Neural cell (in vitro differentiated cells): ENCODE data around the gene DGCR6. TPM values are rescaled to one million over a fixed set of nuclear protein-coding genes. Genes with fewer than 3 reads are reported as not detected.
"Not testable (repeated sequence)": the region's sequence is repeated elsewhere in the genome, so short reads cannot be mapped to it uniquely, and the experiment has no call there.

Experiments used
- H2AFZ ChIP-seq: fragments of 200-600, 300-800 bp; sonication (generic), shearing (Covaris generic); 2 replicates; pipeline ENCODE4 v1.6.0; 2014; ENCODE audit warnings: low read depth, mild to moderate bottlenecking, antibody characterized with exemption, low read length, moderate library complexity
- H3F3A ChIP-seq: fragments of 200-600 bp; shearing (Covaris generic); 2 replicates; pipeline ENCODE4 v1.6.1; 2016; ENCODE audit warnings: mild to moderate bottlenecking, moderate library complexity, mixed read lengths, antibody characterized with exemption, low read length; ENCODE audit not compliant: insufficient read depth, poor library complexity, severe bottlenecking
- H3K27ac ChIP-seq: fragments of 200-600, 300-800 bp; sonication (generic), shearing (Covaris generic); 2 replicates; pipeline ENCODE4 v1.5.1; 2014; ENCODE audit warnings: mild to moderate bottlenecking, low read length, moderate library complexity
- H3K27me3 ChIP-seq: fragments of 300-800, 200-600 bp; sonication (generic), shearing (Covaris generic); 2 replicates; pipeline ENCODE4 v1.6.0; 2014; ENCODE audit warnings: mild to moderate bottlenecking, low read depth, low read length, moderate library complexity; ENCODE audit not compliant: insufficient read depth
- H3K36me3 ChIP-seq: fragments of 300-800, 200-600 bp; sonication (generic), shearing (Covaris generic); 2 replicates; pipeline ENCODE4 v1.5.1; 2014; ENCODE audit warnings: mild to moderate bottlenecking, antibody characterized with exemption, low read length, moderate library complexity; ENCODE audit not compliant: insufficient read depth
- H3K4me2 ChIP-seq: fragments of 300-800, 200-600 bp; sonication (generic), shearing (Covaris generic); 2 replicates; pipeline ENCODE4 v1.6.0; 2014; ENCODE audit warnings: mild to moderate bottlenecking, low read length
- H3K4me3 ChIP-seq: fragments of 300-800, 200-600 bp; sonication (generic), shearing (Covaris generic); 2 replicates; pipeline ENCODE4 v1.5.1; 2014; ENCODE audit warnings: mild to moderate bottlenecking, low read length, moderate library complexity
- H3K79me2 ChIP-seq: fragments of 200-600 bp; shearing (Covaris generic); replicated peaks from 2 replicates; pipeline ENCODE4 v1.6.0; 2014; ENCODE audit warnings: mild to moderate bottlenecking, low read length, moderate library complexity; ENCODE audit not compliant: insufficient read depth
- H3K9ac ChIP-seq: fragments of 300-800, 200-600 bp; sonication (generic), shearing (Covaris generic); 2 replicates; pipeline ENCODE4 v1.6.1; 2016; ENCODE audit warnings: mild to moderate bottlenecking, low read length, mixed read lengths
- H3K9me2 ChIP-seq: fragments of 200-600 bp; shearing (Covaris generic); 2 replicates; pipeline ENCODE4 v1.6.1; 2016; ENCODE audit warnings: mild to moderate bottlenecking, low read length, mixed read lengths; ENCODE audit not compliant: insufficient read depth
- H3K9me3 ChIP-seq: fragments of 200-600, 300-800 bp; sonication (generic), shearing (Covaris generic); 2 replicates; pipeline ENCODE4 v1.6.1; 2016; ENCODE audit warnings: mild to moderate bottlenecking, mixed run types, low read length, moderate library complexity, mixed read lengths
- H4K20me1 ChIP-seq: fragments of 200-600 bp; shearing (Covaris generic); 2 replicates; pipeline ENCODE4 v1.6.1; 2016; ENCODE audit warnings: mild to moderate bottlenecking, mixed run types; ENCODE audit not compliant: insufficient read depth
- EP300 ChIP-seq: fragments of 450-650 bp; conservative IDR thresholded peaks from 2 replicates; pipeline ENCODE4 v1.6.1; 2014; ENCODE audit warnings: antibody characterized with exemption, mild to moderate bottlenecking, moderate library complexity; ENCODE audit not compliant: poor library complexity, severe bottlenecking
- EZH2 ChIP-seq: fragments of 200-600, 300-800 bp; shearing (Covaris generic), sonication (generic); IDR thresholded peaks from 2 replicates; pipeline ENCODE4 v1.6.1; 2014; ENCODE audit warnings: antibody characterized with exemption, low read length, borderline replicate concordance, mild to moderate bottlenecking; ENCODE audit not compliant: insufficient read depth, poor library complexity, severe bottlenecking
- MXI1 ChIP-seq: fragments of 450-650 bp; conservative IDR thresholded peaks from 2 replicates; pipeline ENCODE4 v1.6.1; 2014; ENCODE audit warnings: antibody characterized with exemption, mild to moderate bottlenecking; ENCODE audit not compliant: poor library complexity, severe bottlenecking
- POLR2AphosphoS5 ChIP-seq: IDR thresholded peaks from 2 replicates; pipeline ENCODE4 v1.6.1; 2012
- RAD21 ChIP-seq: fragments of 450-650 bp; conservative IDR thresholded peaks from 2 replicates; pipeline ENCODE4 v1.6.1; 2014; ENCODE audit warnings: antibody characterized with exemption, mild to moderate bottlenecking, moderate library complexity
- REST ChIP-seq: IDR thresholded peaks from 2 replicates; pipeline ENCODE4 v1.6.1; 2012; ENCODE audit warnings: borderline replicate concordance
- SMC3 ChIP-seq: fragments of 450-650 bp; conservative IDR thresholded peaks from 2 replicates; pipeline ENCODE4 v1.6.1; 2014; ENCODE audit warnings: antibody characterized with exemption, mild to moderate bottlenecking, moderate library complexity; ENCODE audit not compliant: poor library complexity
- TAF1 ChIP-seq: IDR thresholded peaks from 2 replicates; pipeline ENCODE4 v1.6.1; 2012; ENCODE audit warnings: low read depth
- polyA plus RNA-seq: library from polyadenylated mRNA; depleted of rRNA; stranded (reverse); fragments of >200 nt; gene quantifications from 2 replicates; pipeline ENCODE4 v1.2.3, GENCODE V29; 2014
- TF ChIP-seq, protein P1 (sequence below): fragments of 450-650 bp; IDR thresholded peaks from 2 replicates; pipeline ENCODE4 v1.5.1; 2014; ENCODE audit warnings: antibody characterized with exemption, mild to moderate bottlenecking, moderate library complexity; ENCODE audit not compliant: poor library complexity, severe bottlenecking

DGCR6 gene
- polyA plus RNA-seq, 1 donor from 2014 or later: 8.9 TPM

DNA sequence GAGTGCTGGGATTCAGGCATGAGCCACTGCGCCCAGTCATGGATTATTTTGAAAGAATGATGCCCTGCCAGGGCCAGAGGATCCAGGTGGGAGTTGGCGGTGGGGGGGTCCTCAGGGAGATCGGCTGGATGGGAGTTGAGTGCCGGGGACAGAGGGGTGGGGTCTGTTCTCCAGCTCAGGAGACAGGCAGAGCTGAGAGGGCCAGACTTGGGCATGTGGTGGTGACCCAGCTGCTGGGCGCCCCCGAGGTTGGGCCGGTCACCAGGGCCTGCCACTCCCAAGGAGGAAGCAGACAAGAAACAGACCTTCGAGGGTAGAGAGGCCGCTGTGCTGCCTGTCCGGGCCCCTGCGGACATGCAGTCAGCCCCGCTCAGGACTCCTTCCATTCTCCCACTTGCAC, 41.8 kb downstream of the DGCR6 start (continued):
- TF ChIP-seq EP300: no peak
- no peak for TF ChIP-seq POLR2AphosphoS5

- H2AFZ ChIP-seq: no peak overlapping the region
- TF ChIP-seq MXI1 (no peak), RAD21 (no peak), REST (no peak), POLR2AphosphoS5 (no peak), EZH2 (no peak), EP300 (no peak), TAF1 (no peak), SMC3 (no peak)
- TF ChIP-seq, protein P1, sequence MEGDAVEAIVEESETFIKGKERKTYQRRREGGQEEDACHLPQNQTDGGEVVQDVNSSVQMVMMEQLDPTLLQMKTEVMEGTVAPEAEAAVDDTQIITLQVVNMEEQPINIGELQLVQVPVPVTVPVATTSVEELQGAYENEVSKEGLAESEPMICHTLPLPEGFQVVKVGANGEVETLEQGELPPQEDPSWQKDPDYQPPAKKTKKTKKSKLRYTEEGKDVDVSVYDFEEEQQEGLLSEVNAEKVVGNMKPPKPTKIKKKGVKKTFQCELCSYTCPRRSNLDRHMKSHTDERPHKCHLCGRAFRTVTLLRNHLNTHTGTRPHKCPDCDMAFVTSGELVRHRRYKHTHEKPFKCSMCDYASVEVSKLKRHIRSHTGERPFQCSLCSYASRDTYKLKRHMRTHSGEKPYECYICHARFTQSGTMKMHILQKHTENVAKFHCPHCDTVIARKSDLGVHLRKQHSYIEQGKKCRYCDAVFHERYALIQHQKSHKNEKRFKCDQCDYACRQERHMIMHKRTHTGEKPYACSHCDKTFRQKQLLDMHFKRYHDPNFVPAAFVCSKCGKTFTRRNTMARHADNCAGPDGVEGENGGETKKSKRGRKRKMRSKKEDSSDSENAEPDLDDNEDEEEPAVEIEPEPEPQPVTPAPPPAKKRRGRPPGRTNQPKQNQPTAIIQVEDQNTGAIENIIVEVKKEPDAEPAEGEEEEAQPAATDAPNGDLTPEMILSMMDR: no peak
- H3K9me3 ChIP-seq: no peaks in the 10 kb centered on the region
- no peaks in the 10 kb centered on the region for H3K36me3 ChIP-seq
- no peaks in the 10 kb centered on the region for H3K79me2 ChIP-seq
- H3K9me2 ChIP-seq: no peaks in the 10 kb centered on the region
- no peaks in the 10 kb centered on the region for H4K20me1 ChIP-seq
- H3K27ac ChIP-seq: no peak overlapping the region
- H3K4me2 ChIP-seq: no peak overlapping the region
- H3F3A ChIP-seq: no peaks in the 10 kb centered on the region
- no peaks in the 10 kb centered on the region for H3K27me3 ChIP-seq
- no peak overlapping the region for H3K4me3 ChIP-seq
- H3K9ac ChIP-seq: no peak overlapping the region
These were observed 44.0 kb downstream of the DGCR6 start for GRCh38 chr22:18950141-18950540.

DNA sequence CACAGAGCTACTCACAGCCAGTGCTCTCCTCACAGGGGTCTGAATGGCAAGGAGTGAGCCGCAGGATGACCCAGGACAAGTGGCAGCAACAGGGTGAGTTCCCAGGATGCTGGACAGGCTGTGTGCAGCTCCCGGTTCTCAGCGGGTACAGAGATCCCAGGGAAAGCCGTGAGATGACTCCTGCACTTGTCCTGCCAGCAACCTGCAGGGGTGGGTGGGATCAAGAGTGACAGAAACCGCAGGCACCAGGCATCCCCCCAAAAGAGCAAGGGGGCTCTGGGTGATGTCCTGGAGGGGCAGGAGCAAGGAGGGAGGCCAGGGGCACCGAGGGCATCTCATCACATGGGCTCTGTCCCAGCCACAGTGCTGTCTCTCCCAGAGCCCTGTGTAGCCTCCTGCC, 45.9 kb downstream of the DGCR6 start:
- Histone ChIP-seq H4K20me1 (no peaks in the 10 kb centered on the region), H3K36me3 (no peaks in the 10 kb centered on the region), H3K9me3 (no peaks in the 10 kb centered on the region), H3K79me2 (no peaks in the 10 kb centered on the region), H3K4me3 (no peak overlapping the region), H3K9me2 (no peaks in the 10 kb centered on the region), H3F3A (no peaks in the 10 kb centered on the region), H2AFZ (no peak overlapping the region), H3K27me3 (no peaks in the 10 kb centered on the region), H3K4me2 (no peak overlapping the region), H3K9ac (no peak overlapping the region), H3K27ac (no peak overlapping the region)
- TF ChIP-seq TAF1 (no peak), REST (no peak)

- not testable (repeated sequence) for H4K20me1 ChIP-seq, H3K9ac ChIP-seq, H3K9me3 ChIP-seq, H3K9me2 ChIP-seq, H3K27ac ChIP-seq, H2AFZ ChIP-seq, H3K4me2 ChIP-seq, H3F3A ChIP-seq, H3K27me3 ChIP-seq, H3K79me2 ChIP-seq, H3K4me3 ChIP-seq, H3K36me3 ChIP-seq
These were observed 47.0 kb downstream of the DGCR6 start for GRCh38 chr22:18953128-18953527.
